ENCODE results near the gene DCC. TPM values are rescaled to one million over a fixed set of nuclear protein-coding genes. Genes with fewer than 3 reads are reported as not detected.

Gene DCC
- total and polyA plus RNA-seq, 12 donors = under 0.01 to 0.89 (median 0.09) TPM; not detected in 8

DNA sequence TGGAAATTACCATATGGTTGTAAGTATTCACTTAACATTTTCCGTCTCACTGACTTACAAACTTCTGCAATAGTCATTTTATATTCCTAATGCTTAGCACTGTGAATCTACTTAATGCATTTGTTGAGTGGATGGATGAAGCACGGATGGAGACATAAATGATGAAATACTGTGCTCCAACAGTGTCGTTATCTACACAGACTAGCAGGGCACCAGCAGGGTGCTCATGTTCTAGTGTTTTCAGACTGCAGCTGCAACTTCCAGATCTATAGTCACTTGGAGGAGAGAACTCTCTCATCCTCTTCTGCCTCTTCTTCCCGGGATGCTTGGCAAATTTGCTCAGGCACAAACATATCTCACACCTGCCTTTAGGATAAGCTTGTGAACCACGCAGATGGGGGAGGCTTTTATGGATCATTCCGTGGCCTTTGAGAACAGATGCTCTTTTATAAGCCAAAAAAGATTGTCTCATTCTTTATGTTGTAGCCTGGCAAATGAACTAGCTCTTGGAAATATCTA lies 1086.7 kb downstream of the DCC start:
- Histone ChIP-seq H3K27me3 (no peaks in the 10 kb centered on the region), H3K36me3 (no peaks in the 10 kb centered on the region), H3K27ac (no peak overlapping the region), H3K4me1 (no peaks in the 10 kb centered on the region), H3K4me3 (no peak overlapping the region), H3K9me3 (no peaks in the 10 kb centered on the region)
- intact Hi-C loops (cut with DNase I) = no loop called here
- ATAC-seq = no peak
- DNase-seq = no peak
- TF ChIP-seq, protein P1, sequence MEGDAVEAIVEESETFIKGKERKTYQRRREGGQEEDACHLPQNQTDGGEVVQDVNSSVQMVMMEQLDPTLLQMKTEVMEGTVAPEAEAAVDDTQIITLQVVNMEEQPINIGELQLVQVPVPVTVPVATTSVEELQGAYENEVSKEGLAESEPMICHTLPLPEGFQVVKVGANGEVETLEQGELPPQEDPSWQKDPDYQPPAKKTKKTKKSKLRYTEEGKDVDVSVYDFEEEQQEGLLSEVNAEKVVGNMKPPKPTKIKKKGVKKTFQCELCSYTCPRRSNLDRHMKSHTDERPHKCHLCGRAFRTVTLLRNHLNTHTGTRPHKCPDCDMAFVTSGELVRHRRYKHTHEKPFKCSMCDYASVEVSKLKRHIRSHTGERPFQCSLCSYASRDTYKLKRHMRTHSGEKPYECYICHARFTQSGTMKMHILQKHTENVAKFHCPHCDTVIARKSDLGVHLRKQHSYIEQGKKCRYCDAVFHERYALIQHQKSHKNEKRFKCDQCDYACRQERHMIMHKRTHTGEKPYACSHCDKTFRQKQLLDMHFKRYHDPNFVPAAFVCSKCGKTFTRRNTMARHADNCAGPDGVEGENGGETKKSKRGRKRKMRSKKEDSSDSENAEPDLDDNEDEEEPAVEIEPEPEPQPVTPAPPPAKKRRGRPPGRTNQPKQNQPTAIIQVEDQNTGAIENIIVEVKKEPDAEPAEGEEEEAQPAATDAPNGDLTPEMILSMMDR (IDR thresholded peaks at IDR 0.05) = no peak
- 35 to 36% methylated on average over 6 of the region's 6 CpGs for WGBS, 2 donors

- intact Hi-C loops (cut with DNase I) = no loop called here
- Histone ChIP-seq H3K4me1 (no peaks in the 10 kb centered on the region), H3K27me3 (no peaks in the 10 kb centered on the region), H3K9me3 (no peaks in the 10 kb centered on the region), H3K36me3 (no peaks in the 10 kb centered on the region), H3K4me3 (no peak overlapping the region), H3K27ac (no peak overlapping the region)
- peak in 2 of 8 donors; percentile 51 to 75 for ATAC-seq
- 47 to 49% methylated on average over 3 of the region's 3 CpGs for WGBS, 2 donors
- TF ChIP-seq, protein P1 (IDR thresholded peaks at IDR 0.05) = no peak
- no peak for DNase-seq
These were observed 1101.9 kb downstream of the DCC start for GRCh38 chr18:53441761-53442414.

- no peak overlapping the region for H3K4me3 ChIP-seq
- peak in 2 of 8 donors; percentile 47 to 70 for ATAC-seq
- intact Hi-C loops (cut with DNase I) = no loop called here
- TF ChIP-seq, protein P1 (IDR thresholded peaks at IDR 0.05) = no peak
- no peak for DNase-seq
- no peaks in the 10 kb centered on the region for H3K27me3 ChIP-seq
- no peaks in the 10 kb centered on the region for H3K36me3 ChIP-seq
- no peak overlapping the region for H3K27ac ChIP-seq
- H3K4me1 ChIP-seq = no peaks in the 10 kb centered on the region
- WGBS, 2 donors = 62 to 67% methylated on average over 3 of the region's 3 CpGs
- H3K9me3 ChIP-seq = no peaks in the 10 kb centered on the region
These were observed 1102.4 kb downstream of the DCC start for GRCh38 chr18:53442415-53442783.

DNA sequence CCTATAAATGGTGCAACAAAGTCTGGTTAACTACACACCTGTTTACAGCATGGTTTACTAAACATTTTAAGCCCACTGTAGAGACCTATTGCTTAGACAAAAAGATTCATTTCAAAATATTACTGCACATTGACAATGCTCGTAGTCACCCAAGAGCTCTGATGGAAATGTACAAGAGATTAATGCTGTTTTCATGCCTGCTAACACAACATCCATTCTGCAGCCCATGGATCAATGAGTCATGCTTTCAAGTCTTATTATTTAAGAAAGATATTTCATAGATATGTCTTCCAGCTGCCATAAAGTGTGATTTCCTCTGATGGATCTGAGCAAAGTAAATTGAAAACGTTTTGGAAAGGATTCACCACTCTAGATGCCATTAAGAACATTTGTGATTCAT lies 1103.3 kb downstream of the DCC start:
- H3K27ac ChIP-seq = no peak overlapping the region
- TF ChIP-seq, protein P1 (IDR thresholded peaks at IDR 0.05) = no peak
- intact Hi-C loops (cut with DNase I) = no loop called here
- no peak overlapping the region for H3K4me3 ChIP-seq
- H3K27me3 ChIP-seq = no peaks in the 10 kb centered on the region
- no peaks in the 10 kb centered on the region for H3K9me3 ChIP-seq
- no peak for DNase-seq
- no peaks in the 10 kb centered on the region for H3K4me1 ChIP-seq
- no peaks in the 10 kb centered on the region for H3K36me3 ChIP-seq
- ATAC-seq = no peak
- WGBS, 2 donors = 53 to 62% methylated on average over 2 of the region's 2 CpGs
